ENCODE data around the gene CTIF. TPM values are rescaled to one million over a fixed set of nuclear protein-coding genes. Genes with fewer than 3 reads are reported as not detected.

The CTIF gene
- total and polyA plus RNA-seq, 4 experiments from 2014 or later = 5.2 to 6.5 TPM; not detected in 2

- intact Hi-C loops (cut with micrococcal nuclease) = no loop called here
- no peak overlapping the region for H3K27ac Mint-ChIP-seq
- peaks cover 0 to 2% (median under 1%) of the 10 kb centered on the region in 4 donors for H3K4me1 Mint-ChIP-seq
- H3K36me3 Mint-ChIP-seq = no peaks in the 10 kb centered on the region
- Histone ChIP-seq H3K36me3 (ENCODE audit: insufficient read depth, low read length) (no peaks in the 10 kb centered on the region), H3K4me3 (ENCODE audit: low read length in 2 of 2) (no peak overlapping the region), H3K9me3 (ENCODE audit: control insufficient read depth in 1 of 2, low read length in 2 of 2) (no peaks in the 10 kb centered on the region), H3K27me3 (ENCODE audit: insufficient read depth, low read length) (no peaks in the 10 kb centered on the region), H3K27ac (ENCODE audit: low read depth, low read length) (no peak overlapping the region), H3K4me1 (ENCODE audit: insufficient read depth, low read length) (no peaks in the 10 kb centered on the region)
- ChIA-PET CTCF (ENCODE audit: partially characterized antibody) (interaction anchor here (1.1 to 1.4 kb wide), 2 partner anchors 8 to 476 kb away, joined by 3 read pairs; no protein-coding TSS in a partner anchor), POLR2A (ENCODE audit: partially characterized antibody) (no interaction called here)
- no peak for DNase-seq
- H3K4me3 Mint-ChIP-seq = no peak overlapping the region
- no peaks in the 10 kb centered on the region for H3K27me3 Mint-ChIP-seq
- H3K9me3 Mint-ChIP-seq = no peaks in the 10 kb centered on the region
Measured at GRCh38 chr18:48703028-48703386, 164.2 kb downstream of the CTIF start.

GRCh38 chr18:48703418-48703817 is 164.6 kb downstream of the CTIF start:
- ChIA-PET CTCF (ENCODE audit: partially characterized antibody) (interaction anchor here (1.1 to 1.4 kb wide), 2 partner anchors 8 to 476 kb away, joined by 3 read pairs; no protein-coding TSS in a partner anchor), POLR2A (ENCODE audit: partially characterized antibody) (no interaction called here)
- H3K27me3 Mint-ChIP-seq = no peaks in the 10 kb centered on the region
- peaks cover 0 to 2% (median under 1%) of the 10 kb centered on the region in 4 donors for H3K4me1 Mint-ChIP-seq
- Histone ChIP-seq H3K4me1 (ENCODE audit: insufficient read depth, low read length) (no peaks in the 10 kb centered on the region), H3K9me3 (ENCODE audit: control insufficient read depth in 1 of 2, low read length in 2 of 2) (no peaks in the 10 kb centered on the region), H3K27ac (ENCODE audit: low read depth, low read length) (no peak overlapping the region), H3K4me3 (ENCODE audit: low read length in 2 of 2) (no peak overlapping the region), H3K27me3 (ENCODE audit: insufficient read depth, low read length) (no peaks in the 10 kb centered on the region), H3K36me3 (ENCODE audit: insufficient read depth, low read length) (no peaks in the 10 kb centered on the region)
- no peak for DNase-seq
- no peaks in the 10 kb centered on the region for H3K36me3 Mint-ChIP-seq
- H3K4me3 Mint-ChIP-seq = no peak overlapping the region
- H3K9me3 Mint-ChIP-seq = no peaks in the 10 kb centered on the region
- peak overlapping the region in 1 of 7 donors; percentile 7 for H3K27ac Mint-ChIP-seq
- intact Hi-C loops (cut with micrococcal nuclease) = no loop called here

GRCh38 chr18:48705043-48705442 is 166.2 kb downstream of the CTIF start:
- H3K4me3 Mint-ChIP-seq = no peak overlapping the region
- POLR2A ChIA-PET (ENCODE audit: partially characterized antibody) = no interaction called here

GRCh38 chr18:48705531-48705930 is 166.7 kb downstream of the CTIF start:
- peaks cover 0 to 2% (median under 1%) of the 10 kb centered on the region in 4 donors for H3K4me1 Mint-ChIP-seq

More at GRCh38 chr18:48705043-48705442, 166.2 kb downstream of the CTIF start:
- Mint-ChIP-seq H3K36me3 (no peaks in the 10 kb centered on the region), H3K9me3 (no peaks in the 10 kb centered on the region), H3K27me3 (no peaks in the 10 kb centered on the region), H3K27ac (no peak overlapping the region), H3K4me1 (peaks cover 0 to 2% (median under 1%) of the 10 kb centered on the region in 4 donors)
- no peaks in the 10 kb centered on the region for H3K27me3 ChIP-seq (ENCODE audit: insufficient read depth, low read length)
- H3K9me3 ChIP-seq (ENCODE audit: control insufficient read depth in 1 of 2, low read length in 2 of 2) = no peaks in the 10 kb centered on the region
- H3K4me1 ChIP-seq (ENCODE audit: insufficient read depth, low read length) = no peaks in the 10 kb centered on the region
- no peak for DNase-seq
- H3K4me3 ChIP-seq (ENCODE audit: low read length in 2 of 2) = no peak overlapping the region
- intact Hi-C loops (cut with micrococcal nuclease) = no loop called here
- no peak overlapping the region for H3K27ac ChIP-seq (ENCODE audit: low read depth, low read length)
- CTCF ChIA-PET (ENCODE audit: partially characterized antibody) = no interaction called here
- no peaks in the 10 kb centered on the region for H3K36me3 ChIP-seq (ENCODE audit: insufficient read depth, low read length)

DNA sequence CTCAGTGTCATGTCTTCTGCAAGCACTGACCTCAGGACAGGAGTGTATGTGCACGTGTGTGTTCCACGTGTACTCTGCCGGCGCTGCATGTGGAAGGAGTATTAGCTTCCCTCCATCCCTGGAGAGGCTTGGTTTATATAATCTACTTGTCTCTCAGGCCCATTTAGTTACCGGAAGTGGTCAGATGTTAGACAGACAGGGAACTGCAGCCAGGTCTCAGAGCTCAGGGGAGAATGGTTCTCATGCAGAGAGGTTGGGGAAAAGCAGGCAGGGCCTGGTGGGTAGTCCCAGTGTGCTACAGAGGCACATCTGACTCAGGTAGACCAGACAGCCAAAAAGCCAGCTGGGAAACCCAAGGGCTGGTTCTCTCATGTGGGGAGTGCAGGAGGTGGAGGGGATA is 167.9 kb downstream of the CTIF start:
- POLR2A ChIA-PET (ENCODE audit: partially characterized antibody) = no interaction called here
- Histone ChIP-seq H3K4me3 (ENCODE audit: low read length in 2 of 2) (no peak overlapping the region), H3K36me3 (ENCODE audit: insufficient read depth, low read length) (no peaks in the 10 kb centered on the region), H3K4me1 (ENCODE audit: insufficient read depth, low read length) (no peaks in the 10 kb centered on the region), H3K9me3 (ENCODE audit: control insufficient read depth in 1 of 2, low read length in 2 of 2) (no peaks in the 10 kb centered on the region), H3K27me3 (ENCODE audit: insufficient read depth, low read length) (no peaks in the 10 kb centered on the region), H3K27ac (ENCODE audit: low read depth, low read length) (no peak overlapping the region)
- H3K36me3 Mint-ChIP-seq = no peaks in the 10 kb centered on the region
- H3K4me3 Mint-ChIP-seq = no peak overlapping the region
- no peak overlapping the region for H3K27ac Mint-ChIP-seq
- H3K27me3 Mint-ChIP-seq = no peaks in the 10 kb centered on the region
- H3K9me3 Mint-ChIP-seq = no peaks in the 10 kb centered on the region
- intact Hi-C loops (cut with micrococcal nuclease) = no loop called here
- DNase-seq = no peak
- H3K4me1 Mint-ChIP-seq = peaks cover 0 to 2% (median under 1%) of the 10 kb centered on the region in 4 donors
- CTCF ChIA-PET (ENCODE audit: partially characterized antibody) = no interaction called here

More at GRCh38 chr18:48705531-48705930, 166.7 kb downstream of the CTIF start:
- Histone ChIP-seq H3K4me3 (ENCODE audit: low read length in 2 of 2) (no peak overlapping the region), H3K27me3 (ENCODE audit: insufficient read depth, low read length) (no peaks in the 10 kb centered on the region), H3K27ac (ENCODE audit: low read depth, low read length) (no peak overlapping the region), H3K4me1 (ENCODE audit: insufficient read depth, low read length) (no peaks in the 10 kb centered on the region), H3K36me3 (ENCODE audit: insufficient read depth, low read length) (no peaks in the 10 kb centered on the region), H3K9me3 (ENCODE audit: control insufficient read depth in 1 of 2, low read length in 2 of 2) (no peaks in the 10 kb centered on the region)
- ChIA-PET CTCF (ENCODE audit: partially characterized antibody) (no interaction called here), POLR2A (ENCODE audit: partially characterized antibody) (no interaction called here)
- no peaks in the 10 kb centered on the region for H3K9me3 Mint-ChIP-seq
- intact Hi-C loops (cut with micrococcal nuclease) = no loop called here
- peak overlapping the region in 2 of 7 donors; percentile 26 to 80 for H3K27ac Mint-ChIP-seq
- H3K36me3 Mint-ChIP-seq = no peaks in the 10 kb centered on the region
- DNase-seq = no peak
- no peaks in the 10 kb centered on the region for H3K27me3 Mint-ChIP-seq
- H3K4me3 Mint-ChIP-seq = no peak overlapping the region

DNA sequence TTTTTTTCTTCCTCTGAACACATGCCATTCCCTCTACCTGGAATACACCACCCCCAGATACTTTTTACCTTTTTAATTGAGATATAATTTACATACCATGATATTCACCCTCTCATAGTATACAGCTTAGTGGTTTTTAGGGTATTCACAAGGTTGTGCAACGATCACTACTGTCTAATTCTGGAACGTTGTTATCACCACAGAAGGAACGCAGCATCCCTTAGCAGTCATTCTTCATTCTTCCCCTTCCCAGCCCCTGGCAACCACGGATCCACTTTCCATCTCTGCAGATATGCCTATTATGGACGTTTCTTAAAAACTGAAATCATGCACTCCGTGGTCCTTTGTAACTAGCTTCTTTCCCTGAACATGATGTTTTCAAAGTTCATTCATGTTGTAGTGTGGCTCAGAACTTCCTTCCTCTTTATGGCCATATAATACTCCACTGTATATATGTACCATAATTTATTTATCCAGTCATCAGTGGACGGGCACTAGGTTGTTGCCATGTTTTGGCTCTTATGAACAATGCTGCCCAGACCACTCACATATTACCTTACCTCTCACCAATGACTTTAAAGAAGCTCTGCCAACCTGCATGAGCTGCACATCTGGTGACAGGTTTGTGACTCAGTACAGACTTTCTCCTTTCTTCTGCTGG is 168.9 kb downstream of the CTIF start:
- no peaks in the 10 kb centered on the region for H3K36me3 ChIP-seq (ENCODE audit: insufficient read depth, low read length)
- intact Hi-C loops (cut with micrococcal nuclease) = no loop called here
- Mint-ChIP-seq H3K9me3 (no peaks in the 10 kb centered on the region), H3K36me3 (no peaks in the 10 kb centered on the region), H3K27ac (no peak overlapping the region), H3K27me3 (no peaks in the 10 kb centered on the region), H3K4me1 (peaks cover 0 to 2% (median under 1%) of the 10 kb centered on the region in 4 donors), H3K4me3 (no peak overlapping the region)
- H3K27ac ChIP-seq (ENCODE audit: low read depth, low read length) = no peak overlapping the region
- no peaks in the 10 kb centered on the region for H3K9me3 ChIP-seq (ENCODE audit: control insufficient read depth in 1 of 2, low read length in 2 of 2)
- no peak overlapping the region for H3K4me3 ChIP-seq (ENCODE audit: low read length in 2 of 2)
- CTCF ChIA-PET (ENCODE audit: partially characterized antibody) = no interaction called here
- no peak for DNase-seq
- POLR2A ChIA-PET (ENCODE audit: partially characterized antibody) = no interaction called here
- no peaks in the 10 kb centered on the region for H3K27me3 ChIP-seq (ENCODE audit: insufficient read depth, low read length)
- H3K4me1 ChIP-seq (ENCODE audit: insufficient read depth, low read length) = no peaks in the 10 kb centered on the region

DNA sequence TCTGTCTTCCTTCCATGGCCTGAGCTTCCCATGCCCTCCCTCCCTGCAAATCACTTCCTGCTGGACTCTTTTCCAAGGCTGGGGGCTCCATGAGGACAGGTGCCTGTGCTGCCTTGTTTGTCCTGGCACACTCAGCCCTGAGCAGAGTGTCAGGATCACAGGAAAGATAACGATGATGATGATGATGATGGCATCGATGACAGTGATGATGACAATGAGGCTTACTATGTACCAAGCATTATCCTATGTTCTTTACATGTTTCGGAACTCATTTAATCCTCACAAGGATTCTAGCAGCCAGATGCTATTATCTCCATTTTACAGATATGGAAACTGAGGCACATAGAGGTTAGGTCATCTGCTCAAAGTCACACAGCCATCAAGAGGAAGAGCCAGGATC is 170.0 kb downstream of the CTIF start:
- Mint-ChIP-seq H3K4me3 (no peak overlapping the region), H3K9me3 (no peaks in the 10 kb centered on the region), H3K27ac (no peak overlapping the region), H3K4me1 (peaks cover 0 to 1% (median 0%) of the 10 kb centered on the region in 4 donors), H3K27me3 (no peaks in the 10 kb centered on the region), H3K36me3 (no peaks in the 10 kb centered on the region)
- CTCF ChIA-PET (ENCODE audit: partially characterized antibody) = no interaction called here
- POLR2A ChIA-PET (ENCODE audit: partially characterized antibody) = no interaction called here
- H3K27ac ChIP-seq (ENCODE audit: low read depth, low read length) = no peak overlapping the region
- H3K27me3 ChIP-seq (ENCODE audit: insufficient read depth, low read length) = no peaks in the 10 kb centered on the region
- intact Hi-C loops (cut with micrococcal nuclease) = no loop called here
- H3K36me3 ChIP-seq (ENCODE audit: insufficient read depth, low read length) = no peaks in the 10 kb centered on the region
- no peaks in the 10 kb centered on the region for H3K4me1 ChIP-seq (ENCODE audit: insufficient read depth, low read length)
- DNase-seq = no peak
- no peak overlapping the region for H3K4me3 ChIP-seq (ENCODE audit: low read length in 2 of 2)
- H3K9me3 ChIP-seq (ENCODE audit: control insufficient read depth in 1 of 2, low read length in 2 of 2) = no peaks in the 10 kb centered on the region

Measured in CD4-positive, alpha-beta memory T cell (primary cell).